Neural crest cell (in vitro differentiated cells): ENCODE data around the gene RITA1. TPM values are rescaled to one million over a fixed set of nuclear protein-coding genes. Genes with fewer than 3 reads are reported as not detected.

Source experiments
- DNase-seq: peaks from one replicate; pipeline ENCODE4 v3.0.0; 2021; ENCODE audit warnings: low read depth, mixed read lengths, low spot score
- H3K27ac Mint-ChIP-seq: one replicate; pipeline ENCODE4 v1.8.0; 2021; ENCODE audit warnings: mild to moderate bottlenecking, mixed read lengths; ENCODE audit not compliant: unreplicated experiment
- H3K27me3 Mint-ChIP-seq: 2 replicates; pipeline ENCODE4 v1.8.0; 2021; ENCODE audit warnings: low read depth, mild to moderate bottlenecking, mixed read lengths
- H3K36me3 Mint-ChIP-seq: 2 replicates; pipeline ENCODE4 v1.8.0; 2021; ENCODE audit warnings: low read depth, mild to moderate bottlenecking, mixed read lengths
- H3K4me1 Mint-ChIP-seq: 2 replicates; pipeline ENCODE4 v1.8.0; 2021; ENCODE audit warnings: mixed read lengths
- H3K4me3 Mint-ChIP-seq: one replicate; pipeline ENCODE4 v1.8.0; 2021; ENCODE audit warnings: mild to moderate bottlenecking, mixed read lengths
- H3K9me3 Mint-ChIP-seq: 2 replicates; pipeline ENCODE4 v1.8.0; 2021; ENCODE audit warnings: mixed read lengths
- total RNA-seq: library from RNA; stranded (reverse); gene quantifications from 2 replicates; pipeline ENCODE4 v1.2.1, GENCODE V29; 2021
- TF ChIP-seq, protein P1 (sequence below): fragments of 200-600 bp; sonication (generic); conservative IDR thresholded peaks from 2 replicates; pipeline ENCODE4 v1.5.0; 2021; ENCODE audit warnings: antibody characterized with exemption, mild to moderate bottlenecking

RITA1 gene
- total RNA-seq, 1 donor from 2014 or later, result 20.1 TPM

DNA sequence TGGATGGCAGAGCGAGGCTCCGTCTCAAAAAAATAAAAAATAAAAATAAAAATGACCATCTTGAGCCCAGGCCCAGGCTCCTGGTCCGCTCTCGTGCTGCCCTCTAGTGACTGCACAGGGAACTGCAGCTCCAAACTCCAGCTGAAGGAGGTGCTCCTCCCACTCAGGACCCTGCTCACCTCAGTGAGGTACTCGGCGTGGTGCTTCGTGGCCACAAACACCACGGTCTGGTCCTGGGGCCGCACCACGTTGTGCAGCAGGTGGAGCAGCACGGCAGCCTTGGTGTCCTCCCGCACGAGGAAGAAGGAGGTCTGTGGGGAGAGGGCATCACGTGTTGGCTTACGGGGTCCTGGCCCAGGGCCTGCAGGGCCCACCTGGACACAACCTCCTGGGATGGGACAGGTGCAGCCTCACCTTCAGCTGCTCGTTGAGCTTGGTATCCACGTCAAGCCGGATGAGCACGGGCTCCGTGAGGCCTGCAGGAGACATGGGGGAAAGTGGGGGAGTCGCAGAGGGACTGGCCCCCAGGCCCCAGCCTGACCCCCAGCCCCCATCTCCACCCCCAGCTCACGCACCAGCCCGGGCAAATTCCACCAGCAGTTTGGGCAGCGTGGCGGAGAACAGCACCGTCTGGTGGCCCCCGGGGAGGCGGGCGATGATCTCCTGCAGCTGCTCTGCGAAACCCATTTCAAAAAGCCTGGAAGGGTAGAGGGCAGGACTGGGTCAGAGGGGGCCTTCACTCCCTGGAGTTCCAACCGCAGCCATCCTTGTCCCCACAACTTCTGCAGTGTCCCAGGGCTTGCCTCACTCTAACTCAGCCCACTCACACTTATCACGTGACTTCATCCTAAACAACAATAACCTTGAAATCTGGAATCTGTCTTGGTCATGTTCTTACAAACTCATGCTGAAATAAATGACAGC lies 10.8 kb upstream of the RITA1 start:
- Mint-ChIP-seq H3K27me3 (no peaks in the 10 kb centered on the region), H3K9me3 (no peaks in the 10 kb centered on the region), H3K27ac (no peak overlapping the region), H3K36me3 (peaks cover 31% of the 10 kb centered on the region), H3K4me1 (no peaks in the 10 kb centered on the region), H3K4me3 (no peak overlapping the region)
- TF ChIP-seq, protein P1, sequence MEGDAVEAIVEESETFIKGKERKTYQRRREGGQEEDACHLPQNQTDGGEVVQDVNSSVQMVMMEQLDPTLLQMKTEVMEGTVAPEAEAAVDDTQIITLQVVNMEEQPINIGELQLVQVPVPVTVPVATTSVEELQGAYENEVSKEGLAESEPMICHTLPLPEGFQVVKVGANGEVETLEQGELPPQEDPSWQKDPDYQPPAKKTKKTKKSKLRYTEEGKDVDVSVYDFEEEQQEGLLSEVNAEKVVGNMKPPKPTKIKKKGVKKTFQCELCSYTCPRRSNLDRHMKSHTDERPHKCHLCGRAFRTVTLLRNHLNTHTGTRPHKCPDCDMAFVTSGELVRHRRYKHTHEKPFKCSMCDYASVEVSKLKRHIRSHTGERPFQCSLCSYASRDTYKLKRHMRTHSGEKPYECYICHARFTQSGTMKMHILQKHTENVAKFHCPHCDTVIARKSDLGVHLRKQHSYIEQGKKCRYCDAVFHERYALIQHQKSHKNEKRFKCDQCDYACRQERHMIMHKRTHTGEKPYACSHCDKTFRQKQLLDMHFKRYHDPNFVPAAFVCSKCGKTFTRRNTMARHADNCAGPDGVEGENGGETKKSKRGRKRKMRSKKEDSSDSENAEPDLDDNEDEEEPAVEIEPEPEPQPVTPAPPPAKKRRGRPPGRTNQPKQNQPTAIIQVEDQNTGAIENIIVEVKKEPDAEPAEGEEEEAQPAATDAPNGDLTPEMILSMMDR, result peak; percentile 98
- peak; percentile 83 for DNase-seq

DNA sequence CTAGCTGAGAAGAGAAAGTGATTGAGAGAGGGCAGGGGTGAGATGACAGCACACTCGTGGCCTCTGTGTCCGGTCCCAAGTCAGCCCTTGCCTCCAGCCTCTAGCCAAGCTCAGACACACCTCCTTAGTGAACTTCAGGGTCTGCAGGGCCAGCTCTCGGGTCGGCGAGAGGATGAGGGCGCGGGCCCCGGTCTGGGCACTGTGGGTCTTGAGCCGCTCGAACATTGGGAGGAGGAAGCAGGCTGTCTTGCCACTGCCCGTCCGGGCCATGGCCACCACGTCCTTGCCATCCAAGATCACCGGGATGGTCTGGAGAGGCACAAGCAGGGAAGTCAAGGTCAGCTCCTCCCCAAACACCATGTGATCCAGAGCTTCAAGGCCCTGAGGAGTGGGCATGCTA lies 6.5 kb upstream of the RITA1 start:
- TF ChIP-seq, protein P1, result no peak
- DNase-seq, result no peak
- no peaks in the 10 kb centered on the region for H3K9me3 Mint-ChIP-seq
- peaks cover 22% of the 10 kb centered on the region for H3K36me3 Mint-ChIP-seq
- no peaks in the 10 kb centered on the region for H3K4me1 Mint-ChIP-seq
- peak overlapping the region; percentile 34 for H3K4me3 Mint-ChIP-seq
- no peak overlapping the region for H3K27ac Mint-ChIP-seq
- H3K27me3 Mint-ChIP-seq, result no peaks in the 10 kb centered on the region

DNA sequence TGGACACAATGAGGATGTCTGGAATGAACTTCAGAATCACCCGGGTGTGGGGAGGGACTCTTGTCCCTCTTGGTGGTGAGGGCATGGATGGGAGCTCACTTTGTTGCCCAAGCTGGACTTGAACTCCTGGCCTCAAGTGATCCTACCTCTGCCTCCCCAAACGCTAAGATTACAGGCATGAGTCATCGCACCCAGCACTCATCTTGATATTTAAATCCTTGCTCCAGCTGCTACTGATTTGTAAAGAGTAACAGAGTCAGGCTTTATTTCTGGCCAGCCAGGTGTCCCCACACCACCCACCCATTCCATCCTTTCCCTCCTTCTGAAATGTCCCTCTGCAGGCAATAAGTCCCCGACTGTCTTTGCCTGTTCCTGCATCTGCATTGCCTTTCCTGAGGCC lies 5.2 kb upstream of the RITA1 start:
- H3K36me3 Mint-ChIP-seq, result peaks cover 18% of the 10 kb centered on the region
- no peaks in the 10 kb centered on the region for H3K9me3 Mint-ChIP-seq
- no peak overlapping the region for H3K27ac Mint-ChIP-seq
- no peak for DNase-seq
- H3K4me3 Mint-ChIP-seq, result peak overlapping the region; percentile 45
- TF ChIP-seq, protein P1, result no peak
- H3K27me3 Mint-ChIP-seq, result no peaks in the 10 kb centered on the region
- H3K4me1 Mint-ChIP-seq, result peaks cover 6% of the 10 kb centered on the region

DNA sequence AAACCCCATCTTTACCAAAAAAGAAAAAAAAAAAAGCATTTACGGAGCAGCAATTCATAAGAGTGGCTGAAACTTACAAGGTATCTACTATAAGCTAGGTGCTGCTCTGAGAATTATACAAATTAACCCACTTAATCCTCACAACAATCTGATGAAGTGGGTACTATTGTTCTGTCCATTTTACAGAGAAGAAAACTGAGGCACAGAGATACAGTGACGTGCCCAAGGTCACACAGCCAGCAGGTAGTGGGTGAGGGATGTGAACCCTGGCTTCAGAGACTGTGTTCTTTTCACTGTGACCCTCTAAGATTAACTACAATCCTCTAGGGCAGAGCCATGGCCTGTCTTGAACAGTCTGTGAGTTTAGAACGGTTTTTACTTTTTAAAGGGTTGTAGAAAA lies 3.5 kb upstream of the RITA1 start:
- no peak for DNase-seq
- Mint-ChIP-seq H3K9me3 (no peaks in the 10 kb centered on the region), H3K4me1 (peaks cover 17% of the 10 kb centered on the region), H3K36me3 (peaks cover 10% of the 10 kb centered on the region), H3K27ac (no peak overlapping the region), H3K27me3 (no peaks in the 10 kb centered on the region), H3K4me3 (no peak overlapping the region)
- TF ChIP-seq, protein P1, result no peak

DNA sequence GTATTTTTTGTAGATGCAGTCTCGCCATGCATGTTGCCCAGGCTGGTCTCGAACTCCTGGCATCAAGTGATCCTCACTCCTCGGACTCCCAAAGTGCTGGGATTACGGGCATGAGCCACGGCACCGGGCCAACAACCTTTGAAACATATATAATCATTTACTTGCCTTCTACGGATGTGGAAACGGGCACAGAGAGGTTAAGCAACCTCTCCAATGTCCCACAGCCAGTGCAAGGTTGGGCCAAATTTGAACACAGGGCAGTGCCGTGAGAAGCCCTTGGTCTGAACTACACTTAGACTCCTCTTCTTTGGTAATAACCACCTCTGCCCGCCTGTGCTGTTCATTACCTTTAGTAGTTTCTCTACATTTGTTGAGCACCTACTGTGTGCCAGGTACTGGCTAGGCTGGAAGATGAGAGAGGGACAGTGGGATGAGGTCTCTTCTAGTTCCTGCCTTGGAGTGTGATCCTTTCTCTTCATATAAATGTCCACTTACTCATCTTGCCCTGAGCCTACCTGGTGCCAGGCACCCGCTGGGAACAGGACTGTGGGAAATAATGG lies 2.4 kb upstream of the RITA1 start:
- Mint-ChIP-seq H3K36me3 (peaks cover 4% of the 10 kb centered on the region), H3K9me3 (no peaks in the 10 kb centered on the region), H3K27ac (no peak overlapping the region), H3K4me3 (peak overlapping the region; percentile 56), H3K4me1 (peaks cover 21% of the 10 kb centered on the region), H3K27me3 (no peaks in the 10 kb centered on the region)
- DNase-seq, result no peak
- TF ChIP-seq, protein P1, result no peak
